ENCODE measurements around the gene XXYLT1. TPM values are rescaled to one million over a fixed set of nuclear protein-coding genes. Genes with fewer than 3 reads are reported as not detected.

Gene XXYLT1
- total RNA-seq, 1 donor from 2014 or later, result 41.1 TPM

- Mint-ChIP-seq H3K27me3 (ENCODE audit: low read depth) (no peaks in the 10 kb centered on the region), H3K36me3 (ENCODE audit: low read depth) (peaks cover 26% of the 10 kb centered on the region), H3K9me3 (peaks cover 9% of the 10 kb centered on the region), H3K4me3 (no peak overlapping the region), H3K4me1 (no peaks in the 10 kb centered on the region), H3K27ac (ENCODE audit: unreplicated experiment) (no peak overlapping the region)
- DNase-seq (ENCODE audit: low read depth, low spot score), result no peak
- no peak for TF ChIP-seq CTCF (conservative IDR thresholded peaks at IDR 0.05)
These were observed 130.5 kb downstream of the XXYLT1 start for GRCh38 chr3:195140410-195140809.

GRCh38 chr3:195139876-195140240 lies 131.1 kb downstream of the XXYLT1 start:
- Mint-ChIP-seq H3K27ac (ENCODE audit: unreplicated experiment) (no peak overlapping the region), H3K36me3 (ENCODE audit: low read depth) (peaks cover 26% of the 10 kb centered on the region), H3K4me1 (no peaks in the 10 kb centered on the region), H3K9me3 (peaks cover 9% of the 10 kb centered on the region), H3K27me3 (ENCODE audit: low read depth) (no peaks in the 10 kb centered on the region), H3K4me3 (no peak overlapping the region)
- no peak for TF ChIP-seq CTCF (conservative IDR thresholded peaks at IDR 0.05)
- no peak for DNase-seq (ENCODE audit: low read depth, low spot score)

- no peak overlapping the region for H3K4me3 Mint-ChIP-seq
- DNase-seq (ENCODE audit: low read depth, low spot score), result no peak
- peaks cover 9% of the 10 kb centered on the region for H3K9me3 Mint-ChIP-seq
- peaks cover 26% of the 10 kb centered on the region for H3K36me3 Mint-ChIP-seq (ENCODE audit: low read depth)
- no peak overlapping the region for H3K27ac Mint-ChIP-seq (ENCODE audit: unreplicated experiment)
- H3K27me3 Mint-ChIP-seq (ENCODE audit: low read depth), result no peaks in the 10 kb centered on the region
- TF ChIP-seq CTCF (conservative IDR thresholded peaks at IDR 0.05), result no peak
- no peaks in the 10 kb centered on the region for H3K4me1 Mint-ChIP-seq
These were observed 131.7 kb downstream of the XXYLT1 start for GRCh38 chr3:195139091-195139875.

- Mint-ChIP-seq H3K4me3 (no peak overlapping the region), H3K36me3 (ENCODE audit: low read depth) (peaks cover 26% of the 10 kb centered on the region), H3K4me1 (no peaks in the 10 kb centered on the region), H3K9me3 (peaks cover 9% of the 10 kb centered on the region), H3K27me3 (ENCODE audit: low read depth) (no peaks in the 10 kb centered on the region), H3K27ac (ENCODE audit: unreplicated experiment) (no peak overlapping the region)
- TF ChIP-seq CTCF (conservative IDR thresholded peaks at IDR 0.05), result no peak
- DNase-seq (ENCODE audit: low read depth, low spot score), result no peak
These were observed 133.0 kb downstream of the XXYLT1 start for GRCh38 chr3:195137638-195138588.

GRCh38 chr3:195135917-195136316 lies 135.0 kb downstream of the XXYLT1 start:
- Mint-ChIP-seq H3K4me3 (no peak overlapping the region), H3K36me3 (ENCODE audit: low read depth) (peaks cover 8% of the 10 kb centered on the region), H3K27ac (ENCODE audit: unreplicated experiment) (no peak overlapping the region), H3K27me3 (ENCODE audit: low read depth) (no peaks in the 10 kb centered on the region), H3K4me1 (no peaks in the 10 kb centered on the region), H3K9me3 (peaks cover 4% of the 10 kb centered on the region)
- no peak for DNase-seq (ENCODE audit: low read depth, low spot score)
- TF ChIP-seq CTCF (conservative IDR thresholded peaks at IDR 0.05), result no peak
